HepG2 (cell line): ENCODE measurements around the gene MTX1. TPM values are rescaled to one million over a fixed set of nuclear protein-coding genes. Genes with fewer than 3 reads are reported as not detected.
A peak's percentile ranks its signal among the peaks of the same experiment; 100 is the strongest.

Experiments used
- ARID2 ChIP-seq: sonication (generic); formaldehyde crosslinking; IDR thresholded peaks from 2 replicates; pipeline ENCODE4 v1.8.1; 2022; ENCODE audit warnings: mild to moderate bottlenecking, missing genetic modification reagents, borderline replicate concordance
- BHLHE40 ChIP-seq: IDR thresholded peaks from 2 replicates; pipeline ENCODE4 v1.6.1; 2011; ENCODE audit warnings: low read length, improper control_type of control experiment
- HMGXB4 ChIP-seq, 2 experiments: sonication (generic) in 1 of 2; formaldehyde crosslinking in 1 of 2; IDR thresholded peaks; 2 replicates each; pipeline versions ENCODE4 v1.4.0 to v1.6.1; 2018 to 2020; ENCODE audit warnings: missing genetic modification reagents in 2 of 2, borderline replicate concordance in 1 of 2, low read depth in 1 of 2, mild to moderate bottlenecking in 1 of 2, missing biosample characterization in 1 of 2
- RBM39 ChIP-seq: fragments of 200-400 bp; formaldehyde crosslinking; IDR thresholded peaks from one replicate; pipeline ENCODE4 v1.6.1; 2018; ENCODE audit warnings: antibody characterized with exemption, mild to moderate bottlenecking, low read depth, low read length; ENCODE audit not compliant: poor library complexity, severe bottlenecking
- SALL2 ChIP-seq: sonication (generic); formaldehyde crosslinking; IDR thresholded peaks from 2 replicates; pipeline ENCODE4 v1.8.1; 2023; ENCODE audit warnings: mild to moderate bottlenecking, missing genetic modification reagents, inconsistent platforms
- ZBTB46 ChIP-seq: sonication (generic); formaldehyde crosslinking; IDR thresholded peaks from 2 replicates; pipeline ENCODE4 v1.4.0; 2020; ENCODE audit warnings: mild to moderate bottlenecking, missing genetic modification reagents, borderline replicate concordance
- ZFP91 ChIP-seq: sonication (generic); formaldehyde crosslinking; IDR thresholded peaks from 2 replicates; pipeline ENCODE4 v1.9.0; 2022; ENCODE audit warnings: missing genetic modification reagents, mild to moderate bottlenecking, borderline replicate concordance
- ZFY ChIP-seq: sonication (generic); formaldehyde crosslinking; IDR thresholded peaks from 2 replicates; pipeline ENCODE4 v1.4.0; 2020; ENCODE audit warnings: missing genetic modification reagents
- polyA plus RNA-seq, 8 experiments: library from polyadenylated mRNA; depleted of rRNA in 3 of 8; stranded (reverse) in 7 of 8; unstranded in 1 of 8; fragments of >200 nt; fragmentation: Illumina TruSeq in 4 of 8; extraction: Trizol in 4 of 8; gene quantifications; 2 replicates each; pipeline versions ENCODE4 v1.2.1 to v1.2.3, GENCODE V29; 2011 to 2016; ENCODE audit warnings: low read depth in 4 of 8, missing spikeins in 1 of 8, mixed read lengths in 1 of 8; ENCODE audit not compliant: insufficient read depth in 1 of 8
- total RNA-seq, 5 experiments: library from RNA; depleted of rRNA; stranded (reverse); fragments of >200 nt; fragmentation: Illumina TruSeq; extraction: Trizol; gene quantifications; 2 replicates each; pipeline ENCODE4 v1.2.3, GENCODE V29; 2016; ENCODE audit warnings: low read depth in 1 of 5

The MTX1 gene
- total and polyA plus RNA-seq, 2 of the 13 experiments (the other 11 are each of a cell fraction or from before 2014, with no cell fraction given): 64.5 to 72.6 TPM

- TF ChIP-seq HMGXB4 (CRISPR knock-in tag; IDR thresholded peaks at IDR 0.05; ENCODE audit: borderline replicate concordance in 1 of 2, low read depth in 1 of 2) (peak; percentile 39 to 75; a peak in 2 of 4 replicates), ZBTB46 (CRISPR knock-in tag) (no peak), SALL2 (CRISPR knock-in tag) (0 out of 2 replicates have a peak, but pooled peaks have one; percentile 72), BHLHE40 (peak; percentile 55; the same call in 1 of the 2 replicates), ZFY (CRISPR knock-in tag) (peak; percentile 92), RBM39 (peak; percentile 79), ZFP91 (CRISPR knock-in tag) (peak; percentile 88; the same call in 1 of the 2 replicates), ARID2 (peak; percentile 78; the same call in 1 of the 2 replicates)
Observed at GRCh38 chr1:155261852-155262673, 53.6 kb downstream of the MTX1 start, which contains the start of gene SCAMP3 (continued).
